Measurements from ENCODE around the gene DMGDH.

- no peak for TF ChIP-seq YY1 (IDR thresholded peaks at IDR 0.05; ENCODE audit: low read depth)
- no peak for TF ChIP-seq EP300 (IDR thresholded peaks at IDR 0.05; ENCODE audit: borderline replicate concordance)
- TF ChIP-seq, protein P1, sequence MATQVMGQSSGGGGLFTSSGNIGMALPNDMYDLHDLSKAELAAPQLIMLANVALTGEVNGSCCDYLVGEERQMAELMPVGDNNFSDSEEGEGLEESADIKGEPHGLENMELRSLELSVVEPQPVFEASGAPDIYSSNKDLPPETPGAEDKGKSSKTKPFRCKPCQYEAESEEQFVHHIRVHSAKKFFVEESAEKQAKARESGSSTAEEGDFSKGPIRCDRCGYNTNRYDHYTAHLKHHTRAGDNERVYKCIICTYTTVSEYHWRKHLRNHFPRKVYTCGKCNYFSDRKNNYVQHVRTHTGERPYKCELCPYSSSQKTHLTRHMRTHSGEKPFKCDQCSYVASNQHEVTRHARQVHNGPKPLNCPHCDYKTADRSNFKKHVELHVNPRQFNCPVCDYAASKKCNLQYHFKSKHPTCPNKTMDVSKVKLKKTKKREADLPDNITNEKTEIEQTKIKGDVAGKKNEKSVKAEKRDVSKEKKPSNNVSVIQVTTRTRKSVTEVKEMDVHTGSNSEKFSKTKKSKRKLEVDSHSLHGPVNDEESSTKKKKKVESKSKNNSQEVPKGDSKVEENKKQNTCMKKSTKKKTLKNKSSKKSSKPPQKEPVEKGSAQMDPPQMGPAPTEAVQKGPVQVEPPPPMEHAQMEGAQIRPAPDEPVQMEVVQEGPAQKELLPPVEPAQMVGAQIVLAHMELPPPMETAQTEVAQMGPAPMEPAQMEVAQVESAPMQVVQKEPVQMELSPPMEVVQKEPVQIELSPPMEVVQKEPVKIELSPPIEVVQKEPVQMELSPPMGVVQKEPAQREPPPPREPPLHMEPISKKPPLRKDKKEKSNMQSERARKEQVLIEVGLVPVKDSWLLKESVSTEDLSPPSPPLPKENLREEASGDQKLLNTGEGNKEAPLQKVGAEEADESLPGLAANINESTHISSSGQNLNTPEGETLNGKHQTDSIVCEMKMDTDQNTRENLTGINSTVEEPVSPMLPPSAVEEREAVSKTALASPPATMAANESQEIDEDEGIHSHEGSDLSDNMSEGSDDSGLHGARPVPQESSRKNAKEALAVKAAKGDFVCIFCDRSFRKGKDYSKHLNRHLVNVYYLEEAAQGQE (IDR thresholded peaks at IDR 0.05; ENCODE audit: low read depth): no peak
- no peak for TF ChIP-seq RAD21 (IDR thresholded peaks at IDR 0.05; ENCODE audit: low read depth)
- TF ChIP-seq CREB1 (IDR thresholded peaks at IDR 0.05; ENCODE audit: low read depth): no peak
- no peak for TF ChIP-seq CEBPB (IDR thresholded peaks at IDR 0.05)
- no peak for TF ChIP-seq NFIC (IDR thresholded peaks at IDR 0.05)
- no peak for TF ChIP-seq MAX (IDR thresholded peaks at IDR 0.05)
- TF ChIP-seq EGR1 (IDR thresholded peaks at IDR 0.05): no peak
- TF ChIP-seq FOXM1 (IDR thresholded peaks at IDR 0.05; ENCODE audit: borderline replicate concordance, low read depth): no peak
- TF ChIP-seq TAF1 (IDR thresholded peaks at IDR 0.05; ENCODE audit: low read depth): no peak
- no peak for TF ChIP-seq TCF12 (IDR thresholded peaks at IDR 0.05; ENCODE audit: low read depth)
- no peak for TF ChIP-seq ZBTB7A (IDR thresholded peaks at IDR 0.05; ENCODE audit: low read depth)
- no peak for TF ChIP-seq TEAD4 (IDR thresholded peaks at IDR 0.05)
Observed at GRCh38 chr5:78961743-78962142, 107.7 kb downstream of the DMGDH start.

Data from Ishikawa (cell line).